B cell (primary cell): ENCODE measurements around the gene ANKS1B. TPM values are rescaled to one million over a fixed set of nuclear protein-coding genes. Genes with fewer than 3 reads are reported as not detected.

Experiments
- ATAC-seq: fragments of 200-7000 bp; cut with Tn5 transposase; one replicate; pipeline ENCODE4 v1.10.0; 2021; ENCODE audit warnings: low read depth, mild to moderate bottlenecking, moderate number of reproducible peaks, moderate library complexity
- CTCF ChIA-PET: fragments of 350-600 bp; sonication (Branson Sonifier 250); formaldehyde crosslinking; loops from one replicate; lab custom pipeline; 2021; ENCODE audit warnings: antibody characterized with exemption, inconsistent platforms; lab: Charles Lee
- POLR2A ChIA-PET: fragments of 350-600 bp; sonication (Branson Sonifier 250); formaldehyde crosslinking; loops from one replicate; lab custom pipeline; 2021; ENCODE audit warnings: antibody characterized with exemption; lab: Charles Lee
- DNase-seq: peaks from one replicate; pipeline ENCODE4 v3.0.0; 2013
- H2AFZ ChIP-seq: 2 replicates; pipeline ENCODE4 v1.6.1; 2012; ENCODE audit warnings: mild to moderate bottlenecking, low read depth, low read length; ENCODE audit not compliant: insufficient read depth, poor library complexity, severe bottlenecking
- H3K27ac ChIP-seq, 2 donors: 1 replicate in 1 of 2; 2 replicates in 1 of 2; pipeline ENCODE4 v1.5.1; 2012 to 2013; ENCODE audit warnings: low read length in 2 of 2, mild to moderate bottlenecking in 2 of 2, moderate library complexity in 1 of 2
- H3K27me3 ChIP-seq, 4 experiments: fragments of 200-600 bp in 1 of 4; sonication (generic) in 1 of 4; replicated peaks in 1 of 4; 1 replicate in 2 of 4; 2 replicates in 2 of 4; pipeline versions ENCODE4 v1.6.1 to v1.7.0; 2013 to 2016; ENCODE audit warnings: low read length in 3 of 4, mild to moderate bottlenecking in 2 of 4, mixed read lengths in 1 of 4, moderate library complexity in 1 of 4; ENCODE audit not compliant: insufficient read depth in 4 of 4, control insufficient read depth in 3 of 4; ENCODE audit errors: control extremely low read depth in 1 of 4
- H3K36me3 ChIP-seq, 2 experiments: replicated peaks in 1 of 2; 1 replicate in 1 of 2; 2 replicates in 1 of 2; pipeline versions ENCODE4 v1.6.1 to v1.7.1; 2013; ENCODE audit warnings: low read length in 1 of 2; ENCODE audit not compliant: insufficient read depth in 2 of 2, control insufficient read depth in 1 of 2; ENCODE audit errors: control extremely low read depth in 1 of 2, extremely low read depth in 1 of 2
- H3K4me1 ChIP-seq, 2 donors: fragments of 200-600 bp in 1 of 2; sonication (generic) in 1 of 2; 1 replicate in 1 of 2; 2 replicates in 1 of 2; pipeline versions ENCODE4 v1.5.1 to v1.6.1; 2013 to 2017; ENCODE audit warnings: low read length in 2 of 2; ENCODE audit not compliant: control insufficient read depth in 2 of 2, insufficient read depth in 2 of 2
- H3K4me2 ChIP-seq: replicated peaks from 2 replicates; pipeline ENCODE3; 2012; ENCODE audit warnings: mild to moderate bottlenecking, low read depth, low read length; ENCODE audit not compliant: poor library complexity, severe bottlenecking
- H3K4me3 ChIP-seq, 5 experiments: fragments of 200-600 bp in 1 of 5; sonication (generic) in 1 of 5; 1 replicate in 3 of 5; 2 replicates in 2 of 5; pipeline versions ENCODE4 v1.5.1 to v1.7.0; 2011 to 2016; ENCODE audit warnings: low read length in 4 of 5, mild to moderate bottlenecking in 4 of 5, low read depth in 2 of 5, control low read depth in 1 of 5, moderate library complexity in 1 of 5; ENCODE audit not compliant: insufficient read depth in 1 of 5; ENCODE audit errors: control extremely low read depth in 1 of 5, extremely low read depth in 1 of 5
- H3K79me2 ChIP-seq: fragments of 200-600 bp; sonication (generic); one replicate; pipeline ENCODE4 v1.6.0; 2016; ENCODE audit warnings: low read length; ENCODE audit not compliant: control insufficient read depth, insufficient read depth
- H3K9ac ChIP-seq: fragments of 200-600 bp; sonication (generic); 2 replicates; pipeline ENCODE4 v1.6.1; 2017; ENCODE audit warnings: mild to moderate bottlenecking, low read length, moderate library complexity
- H3K9me3 ChIP-seq, 3 donors: one replicate each; pipeline versions ENCODE4 v1.6.1 to v1.7.1; 2013; ENCODE audit warnings: low read length in 2 of 3; ENCODE audit not compliant: control insufficient read depth in 2 of 3, insufficient read depth in 1 of 3; ENCODE audit errors: control extremely low read depth in 1 of 3
- H4K20me1 ChIP-seq: 2 replicates; pipeline ENCODE4 v1.6.0; 2012; ENCODE audit warnings: mild to moderate bottlenecking, low read length; ENCODE audit not compliant: insufficient read depth, control insufficient read depth, poor library complexity, severe bottlenecking
- H3K27ac Mint-ChIP-seq: one replicate; pipeline ENCODE4 v1.8.0; 2021; ENCODE audit warnings: mixed read lengths
- H3K27me3 Mint-ChIP-seq: one replicate; pipeline ENCODE4 v1.8.0; 2021; ENCODE audit warnings: mixed read lengths
- H3K4me1 Mint-ChIP-seq: one replicate; pipeline ENCODE4 v1.8.0; 2021; ENCODE audit warnings: mixed read lengths
- H3K4me3 Mint-ChIP-seq: one replicate; pipeline ENCODE4 v1.8.0; 2021; ENCODE audit warnings: mixed read lengths
- H3K9me3 Mint-ChIP-seq: one replicate; pipeline ENCODE4 v1.8.0; 2022; ENCODE audit warnings: mixed read lengths; ENCODE audit not compliant: insufficient read depth
- EZH2 ChIP-seq: IDR thresholded peaks from 2 replicates; pipeline ENCODE4 v1.6.1; 2012; ENCODE audit warnings: borderline replicate concordance, low read depth, mild to moderate bottlenecking, moderate library complexity, low read length; ENCODE audit not compliant: insufficient read depth, poor library complexity, severe bottlenecking
- WGBS: methylation state at CpG from one replicate; pipeline ENCODE4 v1.1.5; 2013; ENCODE audit warnings: missing lambda C conversion rate; ENCODE audit not compliant: insufficient coverage; 5-methylcytosine and 5-hydroxymethylcytosine counted together
- intact Hi-C: fragments of 100-400 bp; cut with micrococcal nuclease; formaldehyde crosslinking; loops from one replicate; pipeline ENCODE4 v1.10.0; 2022
- polyA plus RNA-seq: library from polyadenylated mRNA; depleted of rRNA; stranded (reverse); fragments of >200 nt; gene quantifications from 2 replicates; pipeline ENCODE4 v1.2.3, GENCODE V29; 2012
- total RNA-seq, 2 donors: library from RNA; stranded (reverse); fragments of 120-200 nt in 1 of 2; gene quantifications; 1 replicate in 1 of 2; 2 replicates in 1 of 2; pipeline versions ENCODE4 v1.2.3 to v1.2.4, GENCODE V29; 2013 to 2022
- TF ChIP-seq, protein P1 (sequence below): fragments of 200-600 bp; IDR thresholded peaks from one replicate; pipeline ENCODE4 v1.8.0; 2022; ENCODE audit warnings: antibody characterized with exemption, mild to moderate bottlenecking

Gene ANKS1B
- total and polyA plus RNA-seq, 2 donors (not counting 1 experiment from before 2014, with no cell fraction given) = not detected

DNA sequence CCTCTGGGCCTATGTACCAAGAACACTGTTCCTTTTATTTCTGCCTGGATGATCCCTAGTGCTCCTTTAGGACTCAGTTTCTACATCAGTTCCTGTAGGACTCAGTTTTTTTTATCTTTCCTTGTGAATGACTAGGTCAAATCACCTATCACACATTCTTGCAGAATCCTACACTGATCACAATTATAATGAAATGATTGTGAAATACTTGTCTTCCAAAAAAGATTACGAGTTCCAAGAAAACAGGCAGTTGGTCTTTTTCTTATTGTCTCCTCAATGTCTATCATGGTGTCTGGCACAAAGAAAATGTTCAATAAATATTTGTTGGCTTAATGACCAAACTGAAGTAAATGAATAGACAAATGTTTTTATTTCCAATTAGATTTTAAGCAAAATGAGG is 432.7 kb downstream of the ANKS1B start:
- intact Hi-C loops = no loop called here

DNA sequence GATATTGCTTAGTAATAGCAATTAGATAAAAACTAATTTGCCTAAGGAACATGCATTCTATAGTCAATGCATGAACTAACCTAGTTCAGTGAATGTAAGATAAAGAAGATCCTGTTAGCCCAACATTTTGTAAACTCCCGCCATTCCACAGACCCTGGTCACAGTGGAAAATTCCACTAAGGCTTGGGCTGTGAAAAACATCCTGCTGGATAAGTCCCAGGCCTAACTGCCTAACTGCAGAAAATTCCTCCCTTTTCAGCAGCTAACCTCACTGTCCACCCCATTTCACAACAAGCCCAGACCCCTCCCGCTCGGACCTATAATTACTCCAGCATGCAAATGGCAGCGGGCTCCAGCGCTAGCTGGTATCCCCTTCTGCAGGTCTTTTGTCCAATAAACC is 435.1 kb downstream of the ANKS1B start:
- H3K27ac Mint-ChIP-seq = no peak overlapping the region
- ATAC-seq (no peak), DNase-seq (no peak)
- peaks cover 0 to 2% (median 0%) of the 10 kb centered on the region in 3 donors for H3K9me3 ChIP-seq
- H3K4me1 ChIP-seq = no peaks in the 10 kb centered on the region
- H3K4me3 ChIP-seq = no peak overlapping the region
- H3K4me1 Mint-ChIP-seq = no peaks in the 10 kb centered on the region
- H3K27me3 Mint-ChIP-seq = no peaks in the 10 kb centered on the region
- POLR2A ChIA-PET = no interaction called here
- H4K20me1 ChIP-seq = no peaks in the 10 kb centered on the region
- H3K27ac ChIP-seq = no peak overlapping the region
- H3K4me2 ChIP-seq = no peak overlapping the region
- 89% methylated on average over 5 of the region's 5 CpGs for WGBS
- H3K79me2 ChIP-seq = no peaks in the 10 kb centered on the region
- CTCF ChIA-PET = no interaction called here
- no peaks in the 10 kb centered on the region for H3K36me3 ChIP-seq
- H3K9ac ChIP-seq = no peak overlapping the region
- H2AFZ ChIP-seq = no peak overlapping the region
- TF ChIP-seq, protein P1, sequence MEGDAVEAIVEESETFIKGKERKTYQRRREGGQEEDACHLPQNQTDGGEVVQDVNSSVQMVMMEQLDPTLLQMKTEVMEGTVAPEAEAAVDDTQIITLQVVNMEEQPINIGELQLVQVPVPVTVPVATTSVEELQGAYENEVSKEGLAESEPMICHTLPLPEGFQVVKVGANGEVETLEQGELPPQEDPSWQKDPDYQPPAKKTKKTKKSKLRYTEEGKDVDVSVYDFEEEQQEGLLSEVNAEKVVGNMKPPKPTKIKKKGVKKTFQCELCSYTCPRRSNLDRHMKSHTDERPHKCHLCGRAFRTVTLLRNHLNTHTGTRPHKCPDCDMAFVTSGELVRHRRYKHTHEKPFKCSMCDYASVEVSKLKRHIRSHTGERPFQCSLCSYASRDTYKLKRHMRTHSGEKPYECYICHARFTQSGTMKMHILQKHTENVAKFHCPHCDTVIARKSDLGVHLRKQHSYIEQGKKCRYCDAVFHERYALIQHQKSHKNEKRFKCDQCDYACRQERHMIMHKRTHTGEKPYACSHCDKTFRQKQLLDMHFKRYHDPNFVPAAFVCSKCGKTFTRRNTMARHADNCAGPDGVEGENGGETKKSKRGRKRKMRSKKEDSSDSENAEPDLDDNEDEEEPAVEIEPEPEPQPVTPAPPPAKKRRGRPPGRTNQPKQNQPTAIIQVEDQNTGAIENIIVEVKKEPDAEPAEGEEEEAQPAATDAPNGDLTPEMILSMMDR = no peak
- TF ChIP-seq EZH2 = no peak
- intact Hi-C loops = no loop called here
- no peaks in the 10 kb centered on the region for H3K9me3 Mint-ChIP-seq
- H3K4me3 Mint-ChIP-seq = no peak overlapping the region
- H3K27me3 ChIP-seq = no peaks in the 10 kb centered on the region

More for the DNA sequence above, 432.7 kb downstream of the ANKS1B start:
- Histone ChIP-seq H4K20me1 (no peaks in the 10 kb centered on the region), H3K9ac (no peak overlapping the region), H3K4me1 (no peaks in the 10 kb centered on the region), H3K4me2 (no peak overlapping the region), H3K36me3 (no peaks in the 10 kb centered on the region), H3K4me3 (no peak overlapping the region), H3K79me2 (no peaks in the 10 kb centered on the region), H2AFZ (no peak overlapping the region), H3K27ac (no peak overlapping the region), H3K9me3 (peaks cover 0 to 2% (median 0%) of the 10 kb centered on the region in 3 donors), H3K27me3 (no peaks in the 10 kb centered on the region)
- TF ChIP-seq, protein P1 = no peak
- TF ChIP-seq EZH2 = no peak
- no peaks in the 10 kb centered on the region for H3K4me1 Mint-ChIP-seq
- no peak overlapping the region for H3K27ac Mint-ChIP-seq
- H3K4me3 Mint-ChIP-seq = no peak overlapping the region
- ATAC-seq (no peak), DNase-seq (no peak)
- WGBS = no CpG with 5 or more reads among the region's 1 CpG
- POLR2A ChIA-PET = no interaction called here
- H3K9me3 Mint-ChIP-seq = no peaks in the 10 kb centered on the region
- H3K27me3 Mint-ChIP-seq = no peaks in the 10 kb centered on the region
- CTCF ChIA-PET = no interaction called here
